ENCODE data around the gene GABARAPL2.

The GABARAPL2 gene

DNA sequence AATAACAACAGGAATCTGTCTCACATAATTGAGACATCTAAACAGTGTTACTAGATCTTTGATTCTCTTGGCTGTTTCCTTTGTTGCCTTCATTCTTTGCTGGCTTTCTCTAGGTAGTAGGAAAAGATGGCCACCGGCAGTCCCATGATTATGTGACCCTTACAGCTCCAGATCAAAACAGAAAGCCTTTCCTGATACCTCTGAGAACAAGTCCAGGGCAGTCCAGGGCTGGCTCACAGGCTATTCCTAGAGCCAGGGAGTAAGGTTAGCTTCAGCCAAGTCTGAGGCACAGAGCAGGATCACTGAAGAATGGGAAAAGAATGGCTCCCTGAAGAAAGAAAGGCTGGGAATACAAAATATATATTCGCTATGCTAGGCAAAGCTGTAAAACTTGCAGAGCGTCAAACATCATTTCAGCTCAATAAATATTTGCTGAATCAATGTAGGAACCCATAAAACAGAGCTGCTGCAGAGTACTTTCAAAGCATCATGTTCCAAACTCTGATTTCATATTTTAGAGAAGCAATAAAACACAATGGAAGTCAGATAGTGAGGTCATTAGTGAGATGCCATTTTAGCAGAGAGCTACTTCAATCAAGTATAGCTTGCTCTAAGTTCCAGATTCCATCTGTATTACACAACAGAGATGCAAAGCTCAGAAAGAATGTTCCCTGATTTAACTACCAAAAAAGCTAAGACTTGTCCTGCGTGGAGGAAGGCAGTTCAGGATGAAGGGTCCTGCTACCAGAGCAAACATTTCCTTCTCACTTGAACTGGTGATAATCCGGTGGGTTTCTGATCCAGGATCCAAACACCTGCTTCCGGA is 33.5 kb downstream of the GABARAPL2 start:
- TF ChIP-seq, protein P1, sequence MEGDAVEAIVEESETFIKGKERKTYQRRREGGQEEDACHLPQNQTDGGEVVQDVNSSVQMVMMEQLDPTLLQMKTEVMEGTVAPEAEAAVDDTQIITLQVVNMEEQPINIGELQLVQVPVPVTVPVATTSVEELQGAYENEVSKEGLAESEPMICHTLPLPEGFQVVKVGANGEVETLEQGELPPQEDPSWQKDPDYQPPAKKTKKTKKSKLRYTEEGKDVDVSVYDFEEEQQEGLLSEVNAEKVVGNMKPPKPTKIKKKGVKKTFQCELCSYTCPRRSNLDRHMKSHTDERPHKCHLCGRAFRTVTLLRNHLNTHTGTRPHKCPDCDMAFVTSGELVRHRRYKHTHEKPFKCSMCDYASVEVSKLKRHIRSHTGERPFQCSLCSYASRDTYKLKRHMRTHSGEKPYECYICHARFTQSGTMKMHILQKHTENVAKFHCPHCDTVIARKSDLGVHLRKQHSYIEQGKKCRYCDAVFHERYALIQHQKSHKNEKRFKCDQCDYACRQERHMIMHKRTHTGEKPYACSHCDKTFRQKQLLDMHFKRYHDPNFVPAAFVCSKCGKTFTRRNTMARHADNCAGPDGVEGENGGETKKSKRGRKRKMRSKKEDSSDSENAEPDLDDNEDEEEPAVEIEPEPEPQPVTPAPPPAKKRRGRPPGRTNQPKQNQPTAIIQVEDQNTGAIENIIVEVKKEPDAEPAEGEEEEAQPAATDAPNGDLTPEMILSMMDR (IDR thresholded peaks at IDR 0.05): no peak
- H3K4me1 ChIP-seq (ENCODE audit: control insufficient read depth in 1 of 2, insufficient read depth in 1 of 2, low read depth in 1 of 2, low read length in 1 of 2): peaks cover 20 to 22% of the 10 kb centered on the region in 2 experiments
- H3K36me3 ChIP-seq: peaks cover 41% of the 10 kb centered on the region
- no peak overlapping the region for H3K27ac ChIP-seq
- H3K9me3 ChIP-seq: no peaks in the 10 kb centered on the region
- no peak overlapping the region for H3K4me3 ChIP-seq (ENCODE audit: low read depth in 1 of 2, low read length in 1 of 2)
- H3K27me3 ChIP-seq: no peaks in the 10 kb centered on the region

- peaks cover 62% of the 10 kb centered on the region for H3K36me3 ChIP-seq
- no peak overlapping the region for H3K4me3 ChIP-seq (ENCODE audit: low read depth in 1 of 2, low read length in 1 of 2)
- peaks cover under 1 to 5% of the 10 kb centered on the region in 2 experiments for H3K4me1 ChIP-seq (ENCODE audit: control insufficient read depth in 1 of 2, insufficient read depth in 1 of 2, low read depth in 1 of 2, low read length in 1 of 2)
- TF ChIP-seq, protein P1 (IDR thresholded peaks at IDR 0.05): no peak
- H3K9me3 ChIP-seq: no peaks in the 10 kb centered on the region
- no peaks in the 10 kb centered on the region for H3K27me3 ChIP-seq
- H3K27ac ChIP-seq: no peak overlapping the region
Observed at GRCh38 chr16:75603241-75603640, 37.1 kb downstream of the GABARAPL2 start.

GRCh38 chr16:75606507-75606906 is 40.3 kb downstream of the GABARAPL2 start:
- no peaks in the 10 kb centered on the region for H3K4me1 ChIP-seq (ENCODE audit: control insufficient read depth in 1 of 2, insufficient read depth in 1 of 2, low read depth in 1 of 2, low read length in 1 of 2)
- H3K4me3 ChIP-seq (ENCODE audit: low read depth in 1 of 2, low read length in 1 of 2): no peak overlapping the region
- no peaks in the 10 kb centered on the region for H3K9me3 ChIP-seq
- H3K27ac ChIP-seq: no peak overlapping the region
- no peaks in the 10 kb centered on the region for H3K27me3 ChIP-seq
- TF ChIP-seq, protein P1 (IDR thresholded peaks at IDR 0.05): no peak
- peaks cover 72% of the 10 kb centered on the region for H3K36me3 ChIP-seq

GRCh38 chr16:75614066-75614897 is 48.1 kb downstream of the GABARAPL2 start:
- Histone ChIP-seq H3K36me3 (peaks cover 80% of the 10 kb centered on the region), H3K27me3 (no peaks in the 10 kb centered on the region), H3K9me3 (no peaks in the 10 kb centered on the region), H3K27ac (no peak overlapping the region), H3K4me1 (ENCODE audit: control insufficient read depth in 1 of 2, insufficient read depth in 1 of 2, low read depth in 1 of 2, low read length in 1 of 2) (no peaks in the 10 kb centered on the region), H3K4me3 (ENCODE audit: low read depth in 1 of 2, low read length in 1 of 2) (no peak overlapping the region)
- TF ChIP-seq, protein P1 (IDR thresholded peaks at IDR 0.05): no peak

- H3K27me3 ChIP-seq: no peaks in the 10 kb centered on the region
- H3K36me3 ChIP-seq: peaks cover 74% of the 10 kb centered on the region
- TF ChIP-seq, protein P1 (IDR thresholded peaks at IDR 0.05): no peak
- no peak overlapping the region for H3K27ac ChIP-seq
- H3K4me1 ChIP-seq (ENCODE audit: control insufficient read depth in 1 of 2, insufficient read depth in 1 of 2, low read depth in 1 of 2, low read length in 1 of 2): peaks cover 7 to 9% of the 10 kb centered on the region in 2 experiments
- H3K4me3 ChIP-seq (ENCODE audit: low read depth in 1 of 2, low read length in 1 of 2): no peak overlapping the region
- H3K9me3 ChIP-seq: no peaks in the 10 kb centered on the region
Observed at GRCh38 chr16:75615619-75616018, 49.4 kb downstream of the GABARAPL2 start.

All from neutrophil (primary cell).